IMR-90 (cell line): ENCODE data around the gene TPD52L2. TPM values are rescaled to one million over a fixed set of nuclear protein-coding genes. Genes with fewer than 3 reads are reported as not detected.

Experiments
- ATAC-seq: fragments of 200-7000 bp; cut with Tn5 transposase; 2 replicates; pipeline ENCODE4 v1.9.1; 2020; ENCODE audit warnings: low read depth, mild to moderate bottlenecking, moderate library complexity
- BruUV-seq: library from RNA; stranded (reverse); fragments of 400-500 nt; replicated peaks from 2 replicates; lab custom pipeline; 2021; lab: Mats Ljungman, UMichigan
- CTCF ChIA-PET: fragments of 300-600 bp; formaldehyde crosslinking; extraction: SDS; loops from one replicate; lab custom pipeline; 2021; ENCODE audit warnings: antibody characterized with exemption; lab: Yijun Ruan, JAX
- POLR2A ChIA-PET: fragments of 300-600 bp; sonication (Branson Sonifier 250); formaldehyde crosslinking; loops from one replicate; lab custom pipeline; 2022; ENCODE audit warnings: antibody characterized with exemption; ENCODE audit not compliant: unreplicated experiment; lab: Charles Lee
- DNase-seq: peaks from one replicate; pipeline ENCODE4 v3.0.0; 2013
- H2AFZ ChIP-seq: replicated peaks from 2 replicates; pipeline ENCODE3; 2013; ENCODE audit warnings: low read length, mild to moderate bottlenecking; ENCODE audit not compliant: poor library complexity
- H2AK5ac ChIP-seq: 2 replicates; pipeline ENCODE4 v1.6.1; 2013; ENCODE audit warnings: low read depth, low read length, inconsistent platforms
- H2AK9ac ChIP-seq: replicated peaks from 2 replicates; pipeline ENCODE3; 2013; ENCODE audit warnings: mild to moderate bottlenecking, low read depth, low read length, moderate library complexity; ENCODE audit not compliant: poor library complexity
- H2BK120ac ChIP-seq: 2 replicates; pipeline ENCODE4 v1.6.1; 2013; ENCODE audit warnings: low read depth, low read length, inconsistent platforms
- H2BK15ac ChIP-seq: 3 replicates; pipeline ENCODE4 v1.6.1; 2013; ENCODE audit warnings: low read depth, low read length, inconsistent platforms
- H2BK20ac ChIP-seq: 2 replicates; pipeline ENCODE4 v1.6.1; 2013; ENCODE audit warnings: low read depth, mild to moderate bottlenecking, inconsistent platforms, low read length, moderate library complexity
- H2BK5ac ChIP-seq: 2 replicates; pipeline ENCODE4 v1.6.1; 2013; ENCODE audit warnings: mild to moderate bottlenecking, low read depth, low read length, inconsistent platforms; ENCODE audit not compliant: poor library complexity, severe bottlenecking
- H3K14ac ChIP-seq: replicated peaks from 2 replicates; pipeline ENCODE4 v1.6.1; 2013; ENCODE audit warnings: low read depth, low read length, inconsistent platforms
- H3K18ac ChIP-seq: 2 replicates; pipeline ENCODE4 v1.6.1; 2013; ENCODE audit warnings: low read depth, low read length, control low read depth
- H3K23ac ChIP-seq: 2 replicates; pipeline ENCODE4 v1.6.1; 2013; ENCODE audit warnings: low read depth, low read length, inconsistent platforms
- H3K27ac ChIP-seq: 2 replicates; pipeline ENCODE4 v1.5.1; 2013; ENCODE audit warnings: mild to moderate bottlenecking, control low read depth, low read length; ENCODE audit not compliant: insufficient read depth
- H3K27me3 ChIP-seq: 2 replicates; pipeline ENCODE4 v1.6.1; 2013; ENCODE audit warnings: low read length; ENCODE audit not compliant: control insufficient read depth, insufficient read depth
- H3K36me3 ChIP-seq: 2 replicates; pipeline ENCODE4 v1.6.1; 2013; ENCODE audit warnings: low read length, mixed read lengths; ENCODE audit not compliant: control insufficient read depth, insufficient read depth
- H3K4ac ChIP-seq: 2 replicates; pipeline ENCODE4 v1.6.1; 2013; ENCODE audit warnings: low read depth, low read length, inconsistent platforms
- H3K4me1 ChIP-seq: 2 replicates; pipeline ENCODE4 v1.6.1; 2013; ENCODE audit warnings: low read length, mixed read lengths; ENCODE audit not compliant: control insufficient read depth, insufficient read depth
- H3K4me2 ChIP-seq: 2 replicates; pipeline ENCODE4 v1.6.1; 2013; ENCODE audit warnings: low read depth, mild to moderate bottlenecking, control low read depth, low read length, moderate library complexity
- H3K4me3 ChIP-seq: 2 replicates; pipeline ENCODE4 v1.5.1; 2013; ENCODE audit warnings: low read depth, mild to moderate bottlenecking, control low read depth, low read length, moderate library complexity; ENCODE audit not compliant: insufficient read depth
- H3K56ac ChIP-seq: 2 replicates; pipeline ENCODE4 v1.6.1; 2013; ENCODE audit warnings: low read length, inconsistent platforms; ENCODE audit not compliant: insufficient read depth; ENCODE audit errors: extremely low read depth
- H3K79me1 ChIP-seq, 2 experiments: 2 replicates each; pipeline ENCODE4 v1.6.1; 2013; ENCODE audit warnings: low read length in 2 of 2, inconsistent platforms in 1 of 2, low read depth in 1 of 2
- H3K9ac ChIP-seq: 2 replicates; pipeline ENCODE4 v1.6.1; 2013; ENCODE audit warnings: low read depth, low read length, control low read depth
- H3K9me1 ChIP-seq: 2 replicates; pipeline ENCODE4 v1.6.1; 2013; ENCODE audit warnings: low read length, inconsistent platforms; ENCODE audit not compliant: insufficient read depth
- H3K9me3 ChIP-seq: 2 replicates; pipeline ENCODE4 v1.6.1; 2013; ENCODE audit warnings: low read length; ENCODE audit not compliant: control insufficient read depth, insufficient read depth
- H4K20me1 ChIP-seq: 2 replicates; pipeline ENCODE4 v1.6.1; 2013; ENCODE audit warnings: low read length, inconsistent platforms; ENCODE audit not compliant: insufficient read depth
- H4K5ac ChIP-seq: 2 replicates; pipeline ENCODE4 v1.6.1; 2013; ENCODE audit warnings: mild to moderate bottlenecking, low read depth, low read length, control low read depth
- H4K8ac ChIP-seq, 2 experiments: 2 replicates each; pipeline ENCODE4 v1.6.1; 2013; ENCODE audit warnings: low read depth in 2 of 2, low read length in 2 of 2, control low read depth in 1 of 2, inconsistent platforms in 1 of 2
- H4K91ac ChIP-seq: 2 replicates; pipeline ENCODE4 v1.6.1; 2013; ENCODE audit warnings: low read depth, low read length, inconsistent platforms; ENCODE audit not compliant: insufficient read depth
- BHLHE40 ChIP-seq: fragments of 150-350 bp; IDR thresholded peaks from 2 replicates; pipeline ENCODE4 v1.6.1; 2016; ENCODE audit warnings: mild to moderate bottlenecking, low read depth, low read length
- CEBPB ChIP-seq: IDR thresholded peaks from 2 replicates; pipeline ENCODE4 v1.6.1; 2012; ENCODE audit warnings: low read depth, low read length, improper control_type of control experiment
- CHD1 ChIP-seq: IDR thresholded peaks from 2 replicates; pipeline ENCODE4 v1.6.1; 2012; ENCODE audit warnings: low read depth, low read length, improper control_type of control experiment
- CTCF ChIP-seq: conservative IDR thresholded peaks from 2 replicates; pipeline ENCODE4 v1.5.1; 2012; ENCODE audit warnings: mild to moderate bottlenecking, low read depth, low read length, improper control_type of control experiment
- ELK1 ChIP-seq: fragments of 150-350 bp; IDR thresholded peaks from 2 replicates; pipeline ENCODE4 v1.6.1; 2016; ENCODE audit warnings: low read depth, mild to moderate bottlenecking, low read length, moderate library complexity, borderline replicate concordance
- FOS ChIP-seq: fragments of 150-350 bp; IDR thresholded peaks from 2 replicates; pipeline ENCODE4 v1.6.1; 2016; ENCODE audit warnings: low read depth, low read length
- MAFK ChIP-seq: IDR thresholded peaks from 2 replicates; pipeline ENCODE4 v1.6.1; 2012; ENCODE audit warnings: low read depth, low read length, improper control_type of control experiment
- MAZ ChIP-seq: IDR thresholded peaks from 2 replicates; pipeline ENCODE4 v1.6.1; 2012; ENCODE audit warnings: low read depth, mild to moderate bottlenecking, low read length, improper control_type of control experiment, moderate library complexity, borderline replicate concordance
- MXI1 ChIP-seq: IDR thresholded peaks from 2 replicates; pipeline ENCODE4 v1.6.1; 2012; ENCODE audit warnings: low read depth, mild to moderate bottlenecking, low read length, moderate library complexity, borderline replicate concordance
- NFE2L2 ChIP-seq: fragments of 150-350 bp; IDR thresholded peaks from 2 replicates; pipeline ENCODE4 v1.6.1; 2016; ENCODE audit warnings: low read depth, mild to moderate bottlenecking, low read length
- POLR2A ChIP-seq: IDR thresholded peaks from 2 replicates; pipeline ENCODE4 v1.6.1; 2012; ENCODE audit warnings: mild to moderate bottlenecking, low read depth, low read length
- RAD21 ChIP-seq: IDR thresholded peaks from 2 replicates; pipeline ENCODE4 v1.6.1; 2012; ENCODE audit warnings: low read length, improper control_type of control experiment
- RCOR1 ChIP-seq: IDR thresholded peaks from 2 replicates; pipeline ENCODE4 v1.6.1; 2012; ENCODE audit warnings: mild to moderate bottlenecking, low read length, improper control_type of control experiment; ENCODE audit not compliant: insufficient replicate concordance
- RFX5 ChIP-seq: IDR thresholded peaks from 2 replicates; pipeline ENCODE4 v1.8.0; 2012; ENCODE audit warnings: low read depth, mild to moderate bottlenecking, low read length, moderate library complexity
- SMC3 ChIP-seq: fragments of 150-350 bp; IDR thresholded peaks from 2 replicates; pipeline ENCODE4 v1.6.1; 2016; ENCODE audit warnings: low read depth, mild to moderate bottlenecking, antibody characterized with exemption, low read length, moderate library complexity
- WGBS, 2 experiments: methylation state at CpG; one replicate each; pipeline versions ENCODE4 v1.1.5 to v1.1.7; 2013; ENCODE audit warnings: missing lambda C conversion rate in 2 of 2; ENCODE audit not compliant: insufficient read length in 1 of 2; ENCODE audit errors: extremely low coverage in 2 of 2; 5-methylcytosine and 5-hydroxymethylcytosine counted together
- dilution Hi-C: fragments of 300-500 bp; cut with HindIII; formaldehyde crosslinking; loops from one replicate; pipeline ENCODE4 v1.14.3; 2018; ENCODE audit warnings: low sequenced_read_pairs; ENCODE audit not compliant: unreplicated experiment
- in situ Hi-C: fragments of 300-500 bp; cut with MboI; formaldehyde crosslinking; loops from 3 replicates; pipeline ENCODE4 v1.14.3; 2019; ENCODE audit warnings: low sequenced_read_pairs, inconsistent platforms, mixed read lengths
- intact Hi-C: fragments of 100-400 bp; cut with micrococcal nuclease; formaldehyde crosslinking; loops from 2 replicates; pipeline ENCODE4 v1.10.0; 2022
- polyA plus RNA-seq, 3 experiments: library from polyadenylated mRNA; depleted of rRNA; stranded (reverse); fragments of >200 nt; gene quantifications; 2 replicates each; pipeline ENCODE4 v1.2.3, GENCODE V29; 2012; ENCODE audit warnings: low replicate concordance in 1 of 3
- total RNA-seq: library from RNA; depleted of rRNA; stranded (reverse); fragments of >200 nt; gene quantifications from 2 replicates; pipeline ENCODE4 v1.2.3, GENCODE V29; 2012
- TF ChIP-seq, protein P1 (sequence below): fragments of 150-350 bp; IDR thresholded peaks from 2 replicates; pipeline ENCODE4 v1.6.1; 2017; ENCODE audit warnings: mild to moderate bottlenecking, antibody characterized with exemption, low read length, low read depth

The TPD52L2 gene
- total and polyA plus RNA-seq, 2 of the 4 experiments (the other 2 are of a cell fraction) = 113 to 189 TPM

DNA sequence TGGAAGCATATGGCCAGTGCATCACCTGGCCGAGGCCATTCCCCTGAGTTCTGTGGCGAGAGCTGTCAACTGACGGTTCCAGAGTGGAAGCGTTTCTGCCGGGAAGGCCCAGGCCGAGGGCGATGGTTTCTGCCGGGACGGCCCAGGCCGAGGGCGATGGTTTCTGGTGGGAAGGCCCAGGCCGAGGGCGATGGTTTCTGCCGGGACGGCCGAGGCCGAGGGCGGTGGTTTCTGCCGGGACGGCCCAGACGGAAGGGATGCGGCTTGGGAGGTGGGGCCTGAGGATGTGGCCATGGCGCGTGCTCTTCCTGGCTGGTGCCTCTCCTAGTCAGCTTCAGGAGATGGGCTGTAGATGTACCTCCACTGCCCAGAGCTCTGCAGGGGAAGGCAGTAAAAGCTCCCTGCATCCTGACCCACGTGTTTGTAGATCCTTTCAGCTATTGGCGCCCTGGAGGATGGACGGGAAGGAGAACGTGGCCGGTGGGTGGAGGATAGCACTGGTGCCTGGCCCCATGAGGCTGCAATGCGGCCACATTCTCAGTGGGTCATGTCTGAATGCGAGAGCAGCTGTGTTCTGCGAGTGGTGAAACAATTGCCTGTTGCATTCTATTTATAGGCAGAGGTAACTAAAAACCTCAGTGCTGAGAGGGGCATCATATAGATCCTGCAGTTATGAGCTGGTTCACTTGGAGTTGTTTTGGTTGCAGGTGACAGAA is 12.8 kb downstream of the TPD52L2 start:
- intact Hi-C loops = no loop called here
- Histone ChIP-seq H3K27me3 (no peaks in the 10 kb centered on the region), H4K8ac (no peak overlapping the region), H3K4me2 (no peak overlapping the region), H2BK15ac (no peak overlapping the region), H2BK20ac (no peak overlapping the region), H3K79me1 (peaks cover 10 to 74% of the 10 kb centered on the region in 2 experiments), H4K5ac (no peak overlapping the region), H2AK9ac (no peak overlapping the region), H3K4ac (no peak overlapping the region), H3K36me3 (peaks cover 65% of the 10 kb centered on the region), H2BK5ac (no peak overlapping the region), H4K20me1 (peaks cover 64% of the 10 kb centered on the region), H2BK120ac (no peak overlapping the region), H3K27ac (no peak overlapping the region), H3K4me3 (no peak overlapping the region), H3K9me3 (no peaks in the 10 kb centered on the region), H3K9ac (no peak overlapping the region), H3K23ac (no peak overlapping the region), H3K9me1 (peaks cover 8% of the 10 kb centered on the region; the same call in 1 of the 2 replicates), H4K91ac (no peak overlapping the region), H3K14ac (no peak overlapping the region), H3K18ac (no peak overlapping the region), H2AK5ac (no peak overlapping the region), H2AFZ (no peak overlapping the region), H3K4me1 (peaks cover 2% of the 10 kb centered on the region; the same call in 1 of the 2 replicates), H3K56ac (no peak overlapping the region)
- POLR2A ChIA-PET = no interaction called here
- DNase-seq (no peak), ATAC-seq (no peak)
- in situ Hi-C loops = no loop called here
- BruUV-seq = no TSS peak
- CTCF ChIA-PET = no interaction called here
- dilution Hi-C loops = no loop called here
- TF ChIP-seq NFE2L2 (no peak), RFX5 (no peak), RCOR1 (no peak), CTCF (no peak), MAFK (no peak), RAD21 (no peak), FOS (no peak), CEBPB (no peak), MAZ (no peak), POLR2A (no peak), BHLHE40 (no peak), ELK1 (no peak), CHD1 (no peak), SMC3 (no peak), MXI1 (no peak)
- TF ChIP-seq, protein P1, sequence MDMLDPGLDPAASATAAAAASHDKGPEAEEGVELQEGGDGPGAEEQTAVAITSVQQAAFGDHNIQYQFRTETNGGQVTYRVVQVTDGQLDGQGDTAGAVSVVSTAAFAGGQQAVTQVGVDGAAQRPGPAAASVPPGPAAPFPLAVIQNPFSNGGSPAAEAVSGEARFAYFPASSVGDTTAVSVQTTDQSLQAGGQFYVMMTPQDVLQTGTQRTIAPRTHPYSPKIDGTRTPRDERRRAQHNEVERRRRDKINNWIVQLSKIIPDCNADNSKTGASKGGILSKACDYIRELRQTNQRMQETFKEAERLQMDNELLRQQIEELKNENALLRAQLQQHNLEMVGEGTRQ = no peak
- 94% methylated on average over 20 of the region's 32 CpGs; no CpG with 5 or more reads in 1 of the 2 experiments for WGBS, 2 experiments
